Osteoblast (primary cell): ENCODE data around the gene CASP5. TPM values are rescaled to one million over a fixed set of nuclear protein-coding genes. Genes with fewer than 3 reads are reported as not detected.

Experiments used
- DNase-seq: peaks from one replicate; pipeline ENCODE4 v3.0.0; 2011; ENCODE audit warnings: low spot score, mixed read lengths; ENCODE audit not compliant: insufficient read length; ENCODE audit errors: missing footprints
- H2AFZ ChIP-seq: 2 replicates; pipeline ENCODE4 v1.6.0; 2011; ENCODE audit warnings: mild to moderate bottlenecking, low read length
- H3K27ac ChIP-seq: 2 replicates; pipeline ENCODE4 v1.5.1; 2011; ENCODE audit warnings: mild to moderate bottlenecking, low read depth, low read length, moderate library complexity
- H3K27me3 ChIP-seq: 2 replicates; pipeline ENCODE4 v1.6.0; 2012; ENCODE audit warnings: mild to moderate bottlenecking, control low read depth, inconsistent platforms, low read length, moderate library complexity; ENCODE audit not compliant: insufficient read depth
- H3K36me3 ChIP-seq: 2 replicates; pipeline ENCODE4 v1.5.1; 2011; ENCODE audit warnings: mild to moderate bottlenecking, low read length, control low read depth, moderate library complexity; ENCODE audit not compliant: insufficient read depth
- H3K4me1 ChIP-seq: 2 replicates; pipeline ENCODE4 v1.5.1; 2011; ENCODE audit warnings: mild to moderate bottlenecking, low read length, control low read depth, moderate library complexity; ENCODE audit not compliant: insufficient read depth
- H3K4me2 ChIP-seq: 2 replicates; pipeline ENCODE4 v1.6.0; 2011; ENCODE audit warnings: mild to moderate bottlenecking, low read length; ENCODE audit not compliant: insufficient read depth
- H3K4me3 ChIP-seq: fragments of 200-600 bp; sonication (generic); 3 replicates; pipeline ENCODE4 v1.5.1; 2012; ENCODE audit warnings: mild to moderate bottlenecking, low read length, inconsistent platforms; ENCODE audit not compliant: insufficient read depth
- H3K79me2 ChIP-seq: 2 replicates; pipeline ENCODE4 v1.6.0; 2012; ENCODE audit warnings: mild to moderate bottlenecking, low read length, control low read depth, inconsistent platforms; ENCODE audit not compliant: insufficient read depth
- H3K9me3 ChIP-seq: 2 replicates; pipeline ENCODE4 v1.5.1; 2011; ENCODE audit warnings: low read depth, low read length, control low read depth
- H4K20me1 ChIP-seq: 2 replicates; pipeline ENCODE4 v1.6.0; 2012; ENCODE audit warnings: mild to moderate bottlenecking, low read length, control low read depth; ENCODE audit not compliant: insufficient read depth
- CTCF ChIP-seq: IDR thresholded peaks from 2 replicates; pipeline ENCODE4 v1.5.1; 2011; ENCODE audit warnings: mild to moderate bottlenecking, low read depth, low read length, moderate library complexity; ENCODE audit errors: extremely low read depth
- total RNA-seq: library from RNA; depleted of rRNA; stranded (reverse); fragments of >200 nt; gene quantifications from 2 replicates; pipeline ENCODE4 v1.2.3, GENCODE V29; 2012

The CASP5 gene
- total RNA-seq, 1 donor, result 0.36 TPM

GRCh38 chr11:105024394-105024793, 1.4 kb upstream of the CASP5 start:
- Histone ChIP-seq H2AFZ (no peak overlapping the region), H3K4me2 (no peak overlapping the region), H3K27me3 (no peaks in the 10 kb centered on the region), H3K4me1 (no peaks in the 10 kb centered on the region), H3K9me3 (no peaks in the 10 kb centered on the region), H3K27ac (no peak overlapping the region), H4K20me1 (no peaks in the 10 kb centered on the region), H3K36me3 (no peaks in the 10 kb centered on the region), H3K79me2 (no peaks in the 10 kb centered on the region), H3K4me3 (no peak overlapping the region)
- no peak for TF ChIP-seq CTCF
- no peak for DNase-seq

- Histone ChIP-seq H3K27me3 (no peaks in the 10 kb centered on the region), H3K4me3 (no peak overlapping the region), H3K27ac (no peak overlapping the region), H3K9me3 (no peaks in the 10 kb centered on the region), H2AFZ (no peak overlapping the region), H4K20me1 (no peaks in the 10 kb centered on the region), H3K4me1 (no peaks in the 10 kb centered on the region), H3K4me2 (no peak overlapping the region), H3K36me3 (no peaks in the 10 kb centered on the region), H3K79me2 (no peaks in the 10 kb centered on the region)
- no peak for TF ChIP-seq CTCF
- DNase-seq, result no peak
Measured at GRCh38 chr11:105022527-105022926, 441 bp downstream of the CASP5 start.

- Histone ChIP-seq H3K4me1 (no peaks in the 10 kb centered on the region), H3K79me2 (no peaks in the 10 kb centered on the region), H3K27me3 (no peaks in the 10 kb centered on the region), H3K4me3 (no peak overlapping the region), H3K27ac (no peak overlapping the region), H4K20me1 (no peaks in the 10 kb centered on the region), H2AFZ (no peak overlapping the region), H3K4me2 (no peak overlapping the region), H3K36me3 (no peaks in the 10 kb centered on the region), H3K9me3 (no peaks in the 10 kb centered on the region)
- TF ChIP-seq CTCF, result no peak
- no peak for DNase-seq
Measured at GRCh38 chr11:105007463-105007862, 15.5 kb downstream of the CASP5 start.

GRCh38 chr11:105005451-105005845, 17.5 kb downstream of the CASP5 start:
- H3K4me1 ChIP-seq, result no peaks in the 10 kb centered on the region
- no peak overlapping the region for H3K4me2 ChIP-seq
- H4K20me1 ChIP-seq, result no peaks in the 10 kb centered on the region
- H3K27ac ChIP-seq, result no peak overlapping the region
- H3K9me3 ChIP-seq, result no peaks in the 10 kb centered on the region
- DNase-seq, result no peak
- no peak overlapping the region for H2AFZ ChIP-seq
- no peaks in the 10 kb centered on the region for H3K27me3 ChIP-seq
- no peaks in the 10 kb centered on the region for H3K79me2 ChIP-seq
- no peak for TF ChIP-seq CTCF
- no peaks in the 10 kb centered on the region for H3K36me3 ChIP-seq
- no peak overlapping the region for H3K4me3 ChIP-seq
